ENCODE measurements around the gene SMAD1. TPM values are rescaled to one million over a fixed set of nuclear protein-coding genes. Genes with fewer than 3 reads are reported as not detected.

The SMAD1 gene
- total RNA-seq, 1 experiment from 2014 or later = 21.1 TPM

GRCh38 chr4:145435646-145436045, 46.0 kb upstream of the SMAD1 start:
- no peak overlapping the region for H3K14ac ChIP-seq (ENCODE audit: insufficient read depth, low read length)
- no peak overlapping the region for H3K56ac ChIP-seq (ENCODE audit: insufficient read length, low read depth, low read length)
- H4K8ac ChIP-seq (replicated peaks; ENCODE audit: insufficient read length, low read depth, low read length) = no peak overlapping the region
- no peak overlapping the region for H2AFZ ChIP-seq (ENCODE audit: low read length)
- no peak overlapping the region for H3K23ac ChIP-seq (ENCODE audit: insufficient read length, low read depth, low read length)
- H2BK20ac ChIP-seq (ENCODE audit: low read depth, low read length, poor library complexity, severe bottlenecking) = no peak overlapping the region
- H3K9me3 Mint-ChIP-seq = no peaks in the 10 kb centered on the region; a peak in 1 of 5 replicates
- H3K4me2 ChIP-seq (ENCODE audit: insufficient read depth, insufficient read length, low read length) = no peak overlapping the region
- no peak overlapping the region for H4K91ac ChIP-seq (ENCODE audit: insufficient read length, low read depth, low read length)
- no CpG with 5 or more reads among the region's 3 CpGs for WGBS (ENCODE audit: extremely low coverage, insufficient read length, low lambda C conversion rate)
- H3K9ac ChIP-seq (ENCODE audit: extremely low read depth, insufficient read length, low read length) = no peak overlapping the region
- no peaks in the 10 kb centered on the region for H3K79me1 ChIP-seq (ENCODE audit: insufficient read depth, low read depth, low read length, poor library complexity, severe bottlenecking)
- no peaks in the 10 kb centered on the region for H3K4me1 ChIP-seq (ENCODE audit: insufficient read depth, low read length)
- no peak overlapping the region for H3K18ac ChIP-seq (ENCODE audit: insufficient read length, low read depth, low read length)
- H3K27ac ChIP-seq (ENCODE audit: insufficient read length, low read depth, low read length) = no peak overlapping the region
- no peaks in the 10 kb centered on the region for H3K79me2 ChIP-seq (ENCODE audit: insufficient read depth, low read length)
- H3K4me3 Mint-ChIP-seq = no peak overlapping the region
- no peak overlapping the region for H2BK120ac ChIP-seq (ENCODE audit: low read depth, low read length, poor library complexity, severe bottlenecking)
- no peak overlapping the region for H4K5ac ChIP-seq (ENCODE audit: insufficient read length, low read depth, low read length)
- peaks cover 3 to 14% of the 10 kb centered on the region in 2 experiments; a peak in 2 of 4 replicates for H3K4me1 Mint-ChIP-seq
- no peaks in the 10 kb centered on the region for H3K9me3 ChIP-seq (ENCODE audit: control insufficient read depth, low read depth, low read length)
- DNase-seq = no peak
- H2AK5ac ChIP-seq (ENCODE audit: insufficient read length, low read length) = no peak overlapping the region
- H2BK12ac ChIP-seq (ENCODE audit: insufficient read length, low read depth, low read length) = no peak overlapping the region
- TF ChIP-seq CTCF (conservative IDR thresholded peaks at IDR 0.05) = no peak
- no peak overlapping the region for H3T11ph ChIP-seq (ENCODE audit: low read length)
- no peak overlapping the region for H2BK5ac ChIP-seq (ENCODE audit: insufficient read length, low read length)
- no peaks in the 10 kb centered on the region for H3K36me3 Mint-ChIP-seq (ENCODE audit: insufficient read depth in 1 of 3, low read depth in 3 of 3)
- H2BK15ac ChIP-seq (ENCODE audit: low read depth, low read length) = no peak overlapping the region
- H3K27me3 Mint-ChIP-seq (ENCODE audit: low read depth) = no peaks in the 10 kb centered on the region; the same call in 1 of the 2 replicates
- H3K23me2 ChIP-seq (ENCODE audit: insufficient read length, low read depth, low read length, poor library complexity, severe bottlenecking) = no peaks in the 10 kb centered on the region
- no peak overlapping the region for H3K4ac ChIP-seq (ENCODE audit: low read depth, low read length)
- H3K27ac Mint-ChIP-seq = no peak overlapping the region
- no peaks in the 10 kb centered on the region for H4K20me1 ChIP-seq (ENCODE audit: control insufficient read depth, insufficient read depth, insufficient read length)
- H3K27me3 ChIP-seq (ENCODE audit: insufficient read depth, low read length) = no peaks in the 10 kb centered on the region
